ENCODE results near the gene PILRB.
"Not testable (repeated sequence)": the region's sequence is repeated elsewhere in the genome, so short reads cannot be mapped to it uniquely, and the experiment has no call there.

PILRB gene

GRCh38 chr7:100378114-100378755 lies 20.3 kb downstream of the PILRB start:
- no peak for DNase-seq (ENCODE audit: low read depth)

GRCh38 chr7:100380196-100380595 lies 22.3 kb downstream of the PILRB start:
- no peak for DNase-seq (ENCODE audit: low read depth)

GRCh38 chr7:100381531-100382233 lies 23.8 kb downstream of the PILRB start:
- DNase-seq (ENCODE audit: low read depth), result not testable (repeated sequence)

- DNase-seq (ENCODE audit: low read depth), result not testable (repeated sequence)
Observed at GRCh38 chr7:100382234-100382853, 24.4 kb downstream of the PILRB start.

- DNase-seq (ENCODE audit: low read depth), result no peak
Observed at GRCh38 chr7:100384628-100385294, 26.8 kb downstream of the PILRB start.

- no peak for DNase-seq (ENCODE audit: low read depth)
Observed at GRCh38 chr7:100386940-100387339, 29.0 kb downstream of the PILRB start.

- no peak for DNase-seq (ENCODE audit: low read depth)
Observed at GRCh38 chr7:100387695-100388094, 29.8 kb downstream of the PILRB start.

GRCh38 chr7:100389437-100390088 lies 31.6 kb downstream of the PILRB start:
- no peak for DNase-seq (ENCODE audit: low read depth)

GRCh38 chr7:100390286-100391009 lies 32.5 kb downstream of the PILRB start:
- no peak for DNase-seq (ENCODE audit: low read depth)

- DNase-seq (ENCODE audit: low read depth), result no peak
Observed at GRCh38 chr7:100393233-100393905, 35.5 kb downstream of the PILRB start.

- DNase-seq (ENCODE audit: low read depth), result no peak
Observed at GRCh38 chr7:100394077-100394476, 36.2 kb downstream of the PILRB start.

GRCh38 chr7:100396421-100396982 lies 38.6 kb downstream of the PILRB start:
- no peak for DNase-seq (ENCODE audit: low read depth)

- no peak for DNase-seq (ENCODE audit: low read depth)
Observed at GRCh38 chr7:100397315-100398081, 39.6 kb downstream of the PILRB start.

GRCh38 chr7:100398239-100398638 lies 40.3 kb downstream of the PILRB start:
- DNase-seq (ENCODE audit: low read depth), result no peak

- DNase-seq (ENCODE audit: low read depth), result no peak
Observed at GRCh38 chr7:100400041-100400440, 42.1 kb downstream of the PILRB start.

- peak; percentile 32 for DNase-seq (ENCODE audit: low read depth)
Observed at GRCh38 chr7:100400656-100401055, 42.7 kb downstream of the PILRB start.

GRCh38 chr7:100401811-100402210 lies 43.9 kb downstream of the PILRB start:
- DNase-seq (ENCODE audit: low read depth), result no peak

- no peak for DNase-seq (ENCODE audit: low read depth)
Observed at GRCh38 chr7:100402241-100402640, 44.3 kb downstream of the PILRB start.

- DNase-seq (ENCODE audit: low read depth), result peak; percentile 46
Observed at GRCh38 chr7:100406767-100407166, 48.9 kb downstream of the PILRB start.

Data from ELR (cell line).